Measurements from ENCODE around the gene OR6T1.

OR6T1 gene

DNA sequence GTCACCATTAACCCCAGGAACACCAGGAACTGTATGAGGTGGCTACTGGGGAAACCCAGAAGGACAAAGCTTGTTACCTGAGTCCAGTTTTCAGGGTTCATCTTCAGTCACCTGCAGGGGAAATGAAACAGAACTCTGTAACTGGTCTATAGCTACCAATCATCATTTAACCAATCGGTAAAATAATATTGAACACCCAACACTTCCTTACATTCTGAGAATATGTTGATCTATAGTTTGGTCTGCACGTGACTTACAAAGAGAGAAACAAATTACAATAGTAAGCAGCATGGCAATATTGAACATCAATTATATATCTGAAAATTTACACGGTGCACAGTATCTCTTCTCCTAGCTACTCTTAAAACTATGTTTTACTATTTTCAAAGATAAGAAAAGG is at the start of gene OR6T1:
OR6T1 (minus strand) TSS at position 101 of the 400 bp plus-strand sequence; CDS start at position 101, 0 bp downstream.
- no peak for DNase-seq (ENCODE audit: low read depth in 2 of 2)

DNA sequence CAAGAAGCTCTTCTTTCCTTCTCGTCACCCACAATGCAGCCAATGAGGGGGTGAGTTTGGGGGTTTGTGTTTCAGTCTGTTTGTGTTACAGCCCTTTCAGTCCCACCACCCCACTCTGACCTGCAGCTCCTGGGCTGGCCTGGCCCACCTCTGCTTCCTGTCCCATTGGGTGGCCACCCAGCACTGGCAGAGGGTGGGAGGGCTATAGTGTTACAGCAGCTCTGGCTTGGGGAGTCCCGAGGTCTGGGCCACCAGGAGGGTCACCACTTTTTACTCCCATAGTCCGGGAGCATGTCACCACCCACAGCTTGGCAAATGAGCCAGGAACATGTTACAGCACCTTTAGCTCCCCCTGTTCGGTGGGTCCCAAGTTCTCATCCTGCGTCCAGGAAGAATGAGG is 35.7 kb upstream of the OR6T1 start:
- no peak for DNase-seq (ENCODE audit: low read depth in 2 of 2)

- DNase-seq (ENCODE audit: low read depth in 2 of 2) = no peak
Observed at GRCh38 chr11:123977731-123978347, 34.2 kb upstream of the OR6T1 start, which contains the start of gene OR10S1. Gene OR10S1 (minus strand): TSS chr11:123977781. CDS start chr11:123977664, 117 bp downstream.

DNA sequence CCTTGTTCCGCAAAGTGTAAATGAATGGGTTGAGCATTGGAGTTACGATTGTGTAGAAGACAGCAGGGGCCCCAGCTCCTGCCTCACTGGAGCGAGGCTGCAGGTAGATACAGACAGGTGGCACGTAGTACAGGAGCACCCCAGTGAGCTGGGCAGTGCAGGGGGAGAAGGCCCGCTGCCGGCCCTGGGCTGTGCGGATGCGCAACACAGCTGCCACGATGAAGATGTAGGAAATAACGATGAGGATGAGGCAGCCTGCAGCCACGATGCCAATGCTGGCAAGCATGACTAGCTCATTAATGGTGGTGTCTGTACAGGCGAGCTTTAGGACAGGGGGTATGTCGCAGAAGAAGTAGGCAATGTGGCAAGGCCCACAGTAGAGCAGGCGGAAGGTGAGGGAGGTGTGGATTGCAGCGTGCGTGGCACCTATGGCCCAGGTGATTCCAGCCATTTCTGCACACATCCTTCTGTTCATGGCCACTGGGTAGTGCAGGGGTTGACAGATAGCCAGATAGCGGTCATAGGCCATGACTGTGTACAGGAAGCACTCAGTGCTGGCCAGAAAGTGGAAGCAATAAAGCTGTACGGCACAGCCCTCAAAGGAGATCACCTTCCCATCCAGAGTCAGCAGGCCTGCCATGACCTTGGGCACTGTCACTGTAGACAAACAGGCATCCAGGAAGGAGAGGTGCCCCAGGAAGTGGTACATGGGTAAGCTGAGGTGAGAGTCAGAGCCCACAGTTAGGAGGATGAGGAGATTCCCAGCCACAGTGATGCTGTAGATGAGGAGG is 33.3 kb upstream of the OR6T1 start:
- DNase-seq (ENCODE audit: low read depth in 2 of 2) = no peak

DNA sequence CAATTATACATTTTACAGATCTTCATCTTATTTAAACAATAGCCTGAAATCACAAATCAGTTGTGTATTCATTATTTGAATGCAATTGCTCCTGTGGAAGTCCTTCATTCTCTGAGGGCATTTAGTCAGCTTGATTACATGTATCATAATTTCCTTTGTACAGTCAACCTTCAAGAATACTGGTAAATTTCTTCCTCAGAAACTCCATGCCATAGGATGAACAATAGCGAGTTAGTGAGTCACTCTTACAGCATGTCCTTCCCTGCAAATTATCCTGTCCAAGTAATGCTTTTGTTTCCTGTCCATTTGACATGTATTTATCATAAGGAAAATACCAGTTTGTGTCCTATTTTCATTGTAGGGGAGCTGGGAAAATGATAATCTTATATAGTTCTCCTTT is 30.2 kb upstream of the OR6T1 start:
- DNase-seq (ENCODE audit: low read depth in 2 of 2) = peak; percentile 9 to 11

DNA sequence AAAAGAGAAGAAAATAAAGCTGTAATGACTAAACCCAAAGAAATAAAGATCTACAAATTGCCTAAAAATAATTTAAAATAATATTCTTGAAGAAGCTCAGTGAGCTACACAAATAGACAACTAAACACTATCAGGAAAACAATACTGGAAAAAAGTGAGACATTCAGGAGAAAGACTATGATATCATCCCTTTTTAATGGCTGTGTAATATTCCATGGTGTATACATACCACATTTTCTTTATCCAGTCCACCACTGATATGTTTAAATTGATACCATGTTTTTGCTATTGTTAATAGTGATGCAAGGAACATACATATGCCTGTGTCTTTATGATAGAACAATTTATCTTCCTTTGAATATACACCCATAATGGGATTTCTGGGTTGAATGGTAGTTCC is 13.1 kb upstream of the OR6T1 start:
- DNase-seq (ENCODE audit: low read depth in 2 of 2) = no peak

GRCh38 chr11:123945132-123945531 is 1.5 kb upstream of the OR6T1 start:
- DNase-seq (ENCODE audit: low read depth in 2 of 2) = no peak

DNA sequence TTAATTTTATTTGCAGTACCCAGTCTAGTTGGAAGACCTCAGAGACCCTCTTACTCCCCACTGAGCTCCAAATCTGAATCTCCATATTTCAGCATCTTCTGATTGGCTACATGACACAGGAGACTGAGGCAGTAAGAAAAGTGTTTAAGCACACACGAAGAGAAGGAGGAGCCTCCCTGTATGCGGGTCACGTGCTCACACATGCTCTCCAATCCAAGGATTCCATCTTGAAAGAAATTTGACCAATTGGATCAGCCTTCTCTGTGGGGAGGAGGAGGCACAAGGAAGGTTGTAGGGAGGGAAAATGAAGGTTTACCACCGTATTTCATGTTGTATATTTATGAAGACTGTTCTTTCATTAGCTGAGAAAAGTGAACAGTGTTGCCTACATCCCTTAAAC is 1.2 kb downstream of the OR6T1 start:
- no peak for DNase-seq (ENCODE audit: low read depth in 2 of 2)

- no peak for DNase-seq (ENCODE audit: low read depth in 2 of 2)
Observed at GRCh38 chr11:123939317-123939716, 4.3 kb downstream of the OR6T1 start, which contains the start of gene OR4D5. Gene OR4D5 (plus strand): TSS chr11:123939617. CDS start chr11:123939617, 0 bp downstream.

- DNase-seq (ENCODE audit: low read depth in 2 of 2) = no peak
Observed at GRCh38 chr11:123924027-123924426, 19.6 kb downstream of the OR6T1 start.

- no peak for DNase-seq (ENCODE audit: low read depth in 2 of 2)
Observed at GRCh38 chr11:123920943-123921342, 22.7 kb downstream of the OR6T1 start.

GRCh38 chr11:123905826-123906225 is 37.8 kb downstream of the OR6T1 start:
- DNase-seq (ENCODE audit: low read depth in 2 of 2) = no peak

- no peak for DNase-seq (ENCODE audit: low read depth in 2 of 2)
Observed at GRCh38 chr11:123904932-123905331, 38.7 kb downstream of the OR6T1 start.

GRCh38 chr11:123903932-123904331 is 39.7 kb downstream of the OR6T1 start:
- DNase-seq (ENCODE audit: low read depth in 2 of 2) = no peak

DNA sequence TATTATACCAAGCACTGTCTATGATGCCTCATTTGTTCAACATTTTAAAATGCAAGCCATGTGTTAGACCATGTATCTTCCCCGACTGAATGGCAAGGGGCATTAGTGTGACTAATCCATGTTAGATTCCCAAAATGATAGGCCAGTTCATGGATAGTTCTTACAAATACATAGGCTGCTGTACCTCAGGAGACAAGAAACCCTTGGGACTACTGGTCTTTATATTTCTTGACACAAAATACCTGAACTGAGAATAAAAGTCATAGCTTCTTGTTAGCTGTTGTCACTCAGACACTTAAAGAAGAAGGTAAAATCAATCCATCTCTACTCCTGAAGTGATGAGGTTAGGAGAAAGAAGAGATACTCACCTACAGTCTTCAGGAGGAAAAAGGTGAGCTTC is 41.8 kb downstream of the OR6T1 start, which contains the start of gene OR8D4:
OR8D4 (plus strand) TSS at position 301 of the 400 bp plus-strand sequence. CDS start 4,265 bp downstream, outside the sequence.
- no peak for DNase-seq (ENCODE audit: low read depth in 2 of 2)

DNA sequence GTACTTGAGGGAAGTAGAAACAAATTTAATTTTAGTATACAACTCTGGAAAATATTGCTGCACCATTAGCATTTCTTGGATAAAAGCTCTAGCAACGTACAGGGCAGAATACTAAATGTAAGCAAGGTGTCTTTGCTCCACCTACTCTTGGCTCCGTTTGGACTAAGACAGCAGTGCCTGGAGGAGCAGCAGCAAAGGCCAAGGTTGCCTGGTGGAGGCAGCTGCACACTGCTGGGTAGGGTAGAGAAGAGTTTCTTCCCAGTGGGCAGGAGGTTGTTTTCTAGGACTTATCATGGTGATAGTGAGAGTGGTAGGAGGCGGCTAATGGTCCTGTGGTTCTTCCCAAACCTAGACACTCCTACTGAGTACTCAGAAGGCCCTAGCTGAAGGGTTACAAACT is 43.8 kb downstream of the OR6T1 start:
- no peak for DNase-seq (ENCODE audit: low read depth in 2 of 2)
